Chondrocyte (in vitro differentiated cells): Measurements from ENCODE around the gene TMEM121. TPM values are rescaled to one million over a fixed set of nuclear protein-coding genes. Genes with fewer than 3 reads are reported as not detected.
A peak's percentile ranks its signal among the peaks of the same experiment; 100 is the strongest.

Experiments used
- DNase-seq: peaks from one replicate; pipeline ENCODE4 v3.0.0; 2021; ENCODE audit warnings: mixed read lengths, low spot score
- H3K27ac Mint-ChIP-seq: one replicate; pipeline ENCODE4 v1.8.0; 2021; ENCODE audit warnings: mild to moderate bottlenecking, moderate library complexity, mixed read lengths; ENCODE audit not compliant: unreplicated experiment
- H3K27me3 Mint-ChIP-seq: 2 replicates; pipeline ENCODE4 v1.8.0; 2021; ENCODE audit warnings: low read depth, mixed read lengths
- H3K36me3 Mint-ChIP-seq: 2 replicates; pipeline ENCODE4 v1.8.0; 2021; ENCODE audit warnings: low read depth, mixed read lengths
- H3K4me1 Mint-ChIP-seq: 2 replicates; pipeline ENCODE4 v1.8.0; 2021; ENCODE audit warnings: low read depth, mild to moderate bottlenecking, mixed read lengths
- H3K4me3 Mint-ChIP-seq: one replicate; pipeline ENCODE4 v1.8.0; 2021; ENCODE audit warnings: mild to moderate bottlenecking, moderate library complexity, mixed read lengths; ENCODE audit not compliant: unreplicated experiment
- H3K9me3 Mint-ChIP-seq: 2 replicates; pipeline ENCODE4 v1.8.0; 2021; ENCODE audit warnings: low read depth, mixed read lengths
- total RNA-seq: library from RNA; stranded (reverse); gene quantifications from 3 replicates; pipeline ENCODE4 v1.2.1, GENCODE V29; 2021
- TF ChIP-seq, protein P1 (sequence below): fragments of 200-600 bp; sonication (generic); IDR thresholded peaks from 2 replicates; pipeline ENCODE4 v1.5.0; 2021; ENCODE audit warnings: antibody characterized with exemption, mild to moderate bottlenecking, moderate library complexity

Gene TMEM121
- total RNA-seq, 1 donor from 2014 or later: 6.0 TPM

DNA sequence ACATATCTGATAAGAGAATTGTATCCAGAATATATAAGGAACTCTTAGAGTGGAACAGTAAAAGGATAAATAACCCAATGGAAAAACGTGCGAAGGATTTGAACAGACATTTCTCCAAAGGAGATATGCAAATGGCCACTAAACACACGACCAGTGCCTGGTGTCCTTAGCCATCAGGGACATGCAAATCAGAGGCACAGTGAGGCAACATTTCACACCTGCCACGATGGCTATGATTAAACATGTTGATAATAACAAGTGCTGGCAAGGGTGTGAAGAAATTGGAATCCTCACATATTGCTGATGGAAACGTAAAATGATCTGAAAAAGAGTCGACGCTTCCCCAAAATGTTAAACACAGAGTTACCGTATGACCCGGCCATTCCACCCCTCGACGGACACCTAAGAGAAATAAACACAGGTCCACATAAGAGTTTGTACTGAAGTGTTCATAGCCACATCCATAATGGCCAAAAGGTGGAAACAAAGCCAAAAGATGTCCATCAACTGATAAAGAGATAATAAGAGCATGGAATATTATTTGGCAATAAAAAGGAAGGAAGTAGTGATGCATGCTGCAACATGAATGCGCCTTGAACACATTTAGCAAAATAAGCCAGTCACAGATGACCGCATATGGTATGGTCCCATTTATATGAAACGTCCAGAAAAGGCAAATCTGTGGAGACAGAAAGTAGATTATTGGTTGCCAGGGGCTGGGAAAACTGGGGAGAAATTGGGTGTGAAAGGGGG lies 6.3 kb upstream of the TMEM121 start:
- peaks cover 9% of the 10 kb centered on the region for H3K9me3 Mint-ChIP-seq
- no peak overlapping the region for H3K27ac Mint-ChIP-seq
- TF ChIP-seq, protein P1, sequence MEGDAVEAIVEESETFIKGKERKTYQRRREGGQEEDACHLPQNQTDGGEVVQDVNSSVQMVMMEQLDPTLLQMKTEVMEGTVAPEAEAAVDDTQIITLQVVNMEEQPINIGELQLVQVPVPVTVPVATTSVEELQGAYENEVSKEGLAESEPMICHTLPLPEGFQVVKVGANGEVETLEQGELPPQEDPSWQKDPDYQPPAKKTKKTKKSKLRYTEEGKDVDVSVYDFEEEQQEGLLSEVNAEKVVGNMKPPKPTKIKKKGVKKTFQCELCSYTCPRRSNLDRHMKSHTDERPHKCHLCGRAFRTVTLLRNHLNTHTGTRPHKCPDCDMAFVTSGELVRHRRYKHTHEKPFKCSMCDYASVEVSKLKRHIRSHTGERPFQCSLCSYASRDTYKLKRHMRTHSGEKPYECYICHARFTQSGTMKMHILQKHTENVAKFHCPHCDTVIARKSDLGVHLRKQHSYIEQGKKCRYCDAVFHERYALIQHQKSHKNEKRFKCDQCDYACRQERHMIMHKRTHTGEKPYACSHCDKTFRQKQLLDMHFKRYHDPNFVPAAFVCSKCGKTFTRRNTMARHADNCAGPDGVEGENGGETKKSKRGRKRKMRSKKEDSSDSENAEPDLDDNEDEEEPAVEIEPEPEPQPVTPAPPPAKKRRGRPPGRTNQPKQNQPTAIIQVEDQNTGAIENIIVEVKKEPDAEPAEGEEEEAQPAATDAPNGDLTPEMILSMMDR: no peak
- H3K4me3 Mint-ChIP-seq: no peak overlapping the region
- DNase-seq: peak; percentile 19
- H3K27me3 Mint-ChIP-seq: peaks cover 12% of the 10 kb centered on the region
- peaks cover 2% of the 10 kb centered on the region for H3K36me3 Mint-ChIP-seq
- H3K4me1 Mint-ChIP-seq: no peaks in the 10 kb centered on the region

DNA sequence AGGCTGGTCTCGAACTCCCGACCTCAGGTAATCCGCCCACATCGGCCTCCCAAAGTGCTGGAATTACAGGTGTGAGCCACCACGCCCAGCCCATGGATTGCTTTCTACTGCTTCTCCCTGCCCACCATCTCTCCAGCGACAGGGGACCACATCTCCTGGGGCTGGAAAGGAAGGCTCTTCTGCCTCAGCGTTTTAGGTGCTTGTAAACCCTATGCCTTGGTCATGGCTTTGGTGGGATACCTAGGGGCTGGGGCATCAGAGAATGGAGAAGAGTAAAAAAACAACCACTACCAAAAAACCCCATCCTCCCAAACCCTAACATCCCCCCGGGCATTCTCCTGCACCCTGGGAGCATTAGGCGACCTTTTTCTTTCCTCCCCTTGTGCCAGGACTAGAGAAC lies 1.1 kb upstream of the TMEM121 start:
- Mint-ChIP-seq H3K36me3 (no peaks in the 10 kb centered on the region), H3K9me3 (no peaks in the 10 kb centered on the region), H3K4me3 (no peak overlapping the region), H3K4me1 (peaks cover 5% of the 10 kb centered on the region), H3K27me3 (peaks cover 1% of the 10 kb centered on the region), H3K27ac (peak overlapping the region; percentile 13)
- TF ChIP-seq, protein P1: no peak
- peak; percentile 72 for DNase-seq

DNA sequence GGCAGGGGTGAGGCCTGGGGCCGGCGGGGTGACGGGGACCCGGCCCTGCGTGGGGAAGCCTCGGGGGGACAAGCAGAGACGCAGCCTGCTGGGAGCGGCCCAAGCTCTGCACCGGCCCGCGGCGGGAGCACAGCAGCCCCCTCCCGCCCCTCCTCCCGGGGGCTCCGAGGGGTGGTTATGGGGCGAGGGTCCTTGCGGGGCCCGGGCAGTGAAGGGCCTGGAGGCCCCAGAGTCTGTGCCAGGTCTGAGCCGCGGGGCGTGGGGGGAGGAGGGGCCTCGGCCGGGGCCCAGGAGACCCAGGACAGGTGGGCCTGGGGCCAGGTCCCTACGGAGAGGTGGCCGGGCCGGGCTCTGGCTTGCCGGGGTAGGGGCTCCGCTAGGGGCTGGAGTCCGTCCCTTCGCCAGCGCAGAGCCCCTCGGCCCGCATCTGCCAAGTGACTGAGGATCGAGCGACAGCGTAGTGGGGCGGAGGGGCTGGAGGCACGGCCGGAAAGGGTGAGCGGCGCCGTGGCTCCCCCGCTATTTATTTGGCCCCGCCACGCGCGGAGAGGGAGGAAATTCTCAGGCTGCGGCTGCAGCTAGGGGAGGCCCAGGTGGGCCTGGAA lies 495 bp downstream of the TMEM121 start:
- Mint-ChIP-seq H3K36me3 (no peaks in the 10 kb centered on the region), H3K9me3 (no peaks in the 10 kb centered on the region), H3K4me1 (peaks cover 5% of the 10 kb centered on the region), H3K27me3 (no peaks in the 10 kb centered on the region), H3K27ac (peak overlapping the region; percentile 17), H3K4me3 (peak overlapping the region; percentile 72)
- peak; percentile 74 for DNase-seq
- TF ChIP-seq, protein P1: no peak

- peak; percentile 88 for DNase-seq
- TF ChIP-seq, protein P1: no peak
- no peak overlapping the region for H3K27ac Mint-ChIP-seq
- no peaks in the 10 kb centered on the region for H3K27me3 Mint-ChIP-seq
- H3K4me3 Mint-ChIP-seq: peak overlapping the region; percentile 72
- H3K36me3 Mint-ChIP-seq: no peaks in the 10 kb centered on the region
- H3K4me1 Mint-ChIP-seq: peaks cover 5% of the 10 kb centered on the region
- H3K9me3 Mint-ChIP-seq: no peaks in the 10 kb centered on the region
Observed at GRCh38 chr14:105527381-105527825, 1.0 kb downstream of the TMEM121 start.

DNA sequence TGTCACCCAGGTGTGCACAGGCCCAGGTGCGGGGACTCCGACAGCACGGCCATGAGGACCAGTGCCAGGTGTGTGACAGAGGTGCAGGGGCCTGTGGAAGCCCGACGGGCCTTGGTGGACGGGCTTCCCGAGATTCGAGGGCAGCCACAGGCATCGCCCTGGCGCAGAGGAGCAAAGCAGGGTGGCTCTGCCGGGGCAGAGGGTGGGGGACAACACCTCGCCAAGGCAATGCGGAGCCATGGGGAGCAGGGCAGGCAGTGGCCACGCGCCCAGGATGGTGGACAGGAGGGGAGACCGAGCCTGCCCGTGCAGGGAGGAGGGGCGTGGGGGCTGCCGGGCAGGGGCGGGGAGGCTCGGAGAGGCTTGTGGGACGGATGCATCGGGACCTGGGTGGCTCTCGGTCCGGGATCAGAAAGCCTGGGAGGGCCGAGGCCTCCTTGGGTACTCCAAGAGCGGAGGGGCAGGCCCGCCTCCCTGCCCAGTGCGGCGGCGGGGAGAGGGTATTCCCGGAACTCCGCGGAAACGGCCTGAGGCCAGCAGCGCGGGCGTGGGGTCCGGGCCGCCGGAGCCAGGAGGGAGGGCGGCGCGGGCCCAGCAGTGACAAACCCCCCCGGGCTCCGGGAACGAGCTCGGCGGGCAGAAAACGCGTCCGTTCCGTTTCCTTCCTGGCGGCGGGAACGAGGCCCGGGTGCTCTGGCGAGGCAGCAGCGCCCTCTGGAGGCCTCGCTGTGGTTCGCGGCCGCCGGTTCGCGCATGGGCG lies 1.6 kb downstream of the TMEM121 start:
- TF ChIP-seq, protein P1: peak; percentile 89
- Mint-ChIP-seq H3K4me1 (peaks cover 5% of the 10 kb centered on the region), H3K36me3 (no peaks in the 10 kb centered on the region), H3K27ac (no peak overlapping the region), H3K4me3 (peak overlapping the region; percentile 72), H3K27me3 (no peaks in the 10 kb centered on the region), H3K9me3 (no peaks in the 10 kb centered on the region)
- DNase-seq: no peak
